CD4-positive, alpha-beta T cell treated with Interleukin-2 at 100 ng/mL for 4 hours (primary cell): ENCODE results near the gene DYNLT2.

Source experiments
- DNase-seq: peaks from one replicate; pipeline ENCODE4 v3.0.0-alpha.2; 2020; ENCODE audit warnings: low spot score

DYNLT2 gene, protein sequence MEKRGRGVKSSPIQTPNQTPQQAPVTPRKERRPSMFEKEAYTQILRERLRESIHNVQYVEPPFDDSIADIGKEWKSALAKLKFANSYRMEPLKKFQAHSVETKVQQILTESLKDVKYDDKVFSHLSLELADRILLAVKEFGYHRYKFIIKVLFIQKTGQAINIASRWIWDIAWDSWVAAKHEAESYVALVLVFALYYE

DNA sequence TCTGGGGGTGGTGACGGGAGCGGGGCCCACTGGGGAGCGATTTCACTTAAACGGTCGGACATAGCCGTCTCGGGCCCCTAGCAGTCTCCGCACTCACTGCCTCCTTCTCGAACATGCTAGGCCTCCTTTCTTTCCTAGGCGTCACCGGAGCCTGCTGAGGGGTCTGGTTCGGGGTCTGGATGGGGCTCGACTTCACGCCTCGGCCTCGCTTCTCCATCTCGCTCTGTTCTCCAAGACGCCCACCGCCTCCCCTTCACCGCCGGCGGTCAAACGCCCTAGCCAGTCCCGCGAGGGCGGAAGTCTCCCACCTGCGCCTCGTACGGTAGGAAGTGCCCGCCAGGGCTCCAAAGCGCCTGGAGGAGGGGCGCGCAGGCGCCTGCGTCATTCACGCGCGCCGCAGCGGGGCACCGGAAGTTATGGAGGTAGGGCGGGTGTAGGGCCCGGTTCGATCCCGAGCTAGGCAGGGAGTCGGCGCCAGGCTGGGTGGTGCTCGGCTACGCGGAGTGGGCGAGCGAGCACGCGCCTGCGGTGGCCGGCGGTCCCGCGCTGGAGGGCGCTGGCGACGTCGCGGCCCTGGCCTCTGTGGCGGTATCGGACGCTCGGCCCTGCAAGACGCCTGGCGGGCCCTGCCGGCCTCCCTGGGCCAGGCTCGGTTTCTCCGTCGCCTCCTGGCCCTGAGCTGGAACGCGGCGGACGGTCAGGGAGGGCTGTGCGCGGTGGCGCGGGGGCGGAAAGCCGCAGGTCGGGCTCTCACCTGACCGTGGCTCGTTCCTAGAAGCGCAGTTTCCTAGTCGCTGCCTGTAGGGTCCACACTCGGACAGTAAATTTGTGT, at the start of gene DYNLT2, which contains the start of gene ERMARD:
DYNLT2 (minus strand) TSS at position 331 of the 832 bp plus-strand sequence; CDS start at position 217, 114 bp downstream.
ERMARD (plus strand) TSS at position 381 of the 832 bp plus-strand sequence; CDS start at position 417, 36 bp downstream.
- DNase-seq: peak; percentile 92

DNA sequence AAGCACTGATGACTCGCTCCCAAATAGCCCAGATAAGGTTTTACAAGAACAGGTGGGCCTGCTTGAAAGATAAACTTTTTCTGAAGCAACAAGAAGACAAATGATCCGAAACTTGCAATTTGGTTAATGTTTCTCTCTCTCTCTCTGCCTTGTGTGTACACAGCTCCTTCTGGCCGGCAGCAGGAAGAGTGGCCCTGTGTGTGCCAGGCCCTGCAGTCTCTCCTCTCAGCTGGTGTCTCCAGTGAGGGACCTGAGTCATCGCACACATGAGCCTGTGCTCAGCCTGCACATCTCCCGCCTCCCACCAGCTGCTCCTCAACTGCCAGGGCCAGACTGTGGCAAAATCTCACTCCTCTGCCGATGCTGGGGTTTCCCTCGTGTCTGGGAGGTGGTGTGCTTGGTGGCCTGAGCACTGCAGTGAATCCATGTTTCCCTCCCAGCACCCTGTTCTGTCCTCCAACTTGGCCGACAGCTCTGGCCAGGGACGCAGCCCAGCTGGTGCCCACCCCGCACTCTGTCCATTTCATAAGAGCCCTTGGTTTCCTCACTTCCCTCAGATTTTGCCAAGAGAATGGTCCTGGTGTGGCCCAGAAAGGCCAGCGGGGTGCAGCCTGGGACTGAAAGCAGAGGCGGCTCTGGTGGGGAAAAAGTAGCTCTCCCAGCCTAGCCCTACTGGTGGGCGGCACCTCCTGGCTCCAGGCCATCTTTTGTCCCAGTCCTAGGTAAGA, 49.5 kb upstream of the DYNLT2 start:
- no peak for DNase-seq

DNA sequence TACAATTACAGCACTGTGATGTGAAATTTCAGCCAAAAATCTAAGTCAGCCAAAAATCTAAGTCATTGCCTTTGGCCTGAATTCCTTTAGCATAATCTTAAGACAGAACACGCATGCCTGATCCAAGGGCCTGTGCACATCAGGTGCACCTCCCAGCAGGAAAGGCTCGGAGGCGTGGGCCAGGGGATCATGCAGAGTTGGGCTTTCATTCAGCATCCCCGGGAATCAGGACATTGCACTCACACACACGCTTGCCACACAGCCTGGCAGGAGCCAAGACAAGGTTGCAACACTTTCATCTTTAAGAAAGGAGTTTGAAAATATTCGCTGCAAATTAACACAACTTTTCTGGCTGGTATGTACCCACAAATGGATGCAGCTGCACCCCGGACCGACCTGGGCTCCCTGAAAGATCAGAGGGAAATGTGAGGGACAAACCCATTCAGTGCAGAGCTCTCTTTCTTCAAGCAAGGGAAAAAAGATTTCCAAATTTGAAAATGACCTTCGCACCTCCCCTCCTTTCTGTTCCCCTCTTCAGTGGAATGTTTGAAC, 48.8 kb upstream of the DYNLT2 start:
- no peak for DNase-seq

DNA sequence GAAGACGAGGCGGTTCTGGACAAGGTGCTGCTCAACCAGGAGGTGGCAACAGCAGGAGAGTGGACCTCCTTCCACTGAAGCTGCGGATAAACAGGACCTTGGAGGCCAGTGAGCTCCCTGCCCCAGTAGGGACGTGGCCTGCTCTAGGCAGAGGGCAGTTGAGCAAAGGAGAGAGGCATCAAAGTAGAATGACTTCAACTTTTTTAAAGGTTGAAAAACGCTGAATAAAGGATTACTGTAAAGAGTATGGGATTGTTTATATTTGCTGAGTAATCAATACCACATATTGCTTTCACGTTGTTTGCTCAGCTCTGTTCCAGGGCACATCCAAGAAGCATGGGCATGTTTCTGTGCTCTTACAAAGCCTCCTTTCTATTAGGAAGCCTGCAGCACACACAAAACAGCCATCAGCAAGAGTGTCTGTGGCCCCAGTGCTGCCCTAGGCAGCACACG, 48.1 kb upstream of the DYNLT2 start:
- no peak for DNase-seq

DNA sequence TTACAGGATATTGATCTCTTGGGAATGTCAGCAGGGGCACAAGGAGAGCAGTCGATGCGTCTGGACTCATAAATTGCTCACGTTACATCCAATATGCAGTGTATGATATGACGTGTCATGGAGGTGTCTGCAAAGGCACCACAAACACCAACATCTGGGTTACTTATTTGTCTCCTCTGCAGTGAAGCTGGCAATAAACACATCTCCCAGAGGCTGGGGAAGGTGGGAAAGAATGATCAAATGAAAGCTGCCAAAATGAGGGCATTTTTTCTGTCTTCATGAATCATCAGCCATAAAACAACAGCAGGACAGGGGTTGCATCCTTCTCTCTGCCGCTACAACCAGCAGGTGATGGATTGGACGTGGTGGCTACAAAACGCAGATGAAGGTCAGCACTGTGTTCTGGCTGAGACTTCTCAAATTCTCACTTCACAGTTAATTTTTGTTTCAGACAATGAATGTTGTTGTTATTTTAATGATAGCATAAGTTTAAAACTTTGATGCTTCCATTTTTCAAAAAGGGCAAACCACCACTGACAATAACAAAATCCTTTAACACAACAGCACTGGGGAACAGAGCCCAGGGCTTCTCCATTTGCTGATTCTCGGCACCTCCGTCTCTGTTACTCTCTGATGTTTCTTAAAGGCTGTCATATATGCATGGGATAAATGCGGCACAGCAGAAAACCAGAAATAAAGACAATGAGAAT, 47.5 kb upstream of the DYNLT2 start:
- DNase-seq: no peak

DNA sequence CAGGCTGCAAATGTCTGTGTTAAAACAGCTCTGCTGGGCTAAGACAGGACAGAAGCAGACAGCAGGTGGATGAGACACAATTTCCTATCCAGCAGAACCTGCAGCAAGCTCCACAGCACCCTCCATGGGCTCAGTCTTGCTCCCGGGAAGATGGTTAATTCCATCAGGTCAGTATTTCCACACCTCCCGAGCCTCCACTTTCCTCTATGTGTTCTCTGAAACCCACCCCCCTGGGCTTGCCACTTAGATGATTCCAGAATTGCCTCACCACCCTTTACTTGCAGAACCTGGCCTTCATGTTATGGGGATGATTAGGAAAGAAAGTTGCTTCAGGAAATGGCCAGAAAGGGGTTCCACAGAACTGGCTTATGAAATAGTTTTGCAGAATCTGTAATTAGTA, 43.8 kb upstream of the DYNLT2 start:
- no peak for DNase-seq

DNA sequence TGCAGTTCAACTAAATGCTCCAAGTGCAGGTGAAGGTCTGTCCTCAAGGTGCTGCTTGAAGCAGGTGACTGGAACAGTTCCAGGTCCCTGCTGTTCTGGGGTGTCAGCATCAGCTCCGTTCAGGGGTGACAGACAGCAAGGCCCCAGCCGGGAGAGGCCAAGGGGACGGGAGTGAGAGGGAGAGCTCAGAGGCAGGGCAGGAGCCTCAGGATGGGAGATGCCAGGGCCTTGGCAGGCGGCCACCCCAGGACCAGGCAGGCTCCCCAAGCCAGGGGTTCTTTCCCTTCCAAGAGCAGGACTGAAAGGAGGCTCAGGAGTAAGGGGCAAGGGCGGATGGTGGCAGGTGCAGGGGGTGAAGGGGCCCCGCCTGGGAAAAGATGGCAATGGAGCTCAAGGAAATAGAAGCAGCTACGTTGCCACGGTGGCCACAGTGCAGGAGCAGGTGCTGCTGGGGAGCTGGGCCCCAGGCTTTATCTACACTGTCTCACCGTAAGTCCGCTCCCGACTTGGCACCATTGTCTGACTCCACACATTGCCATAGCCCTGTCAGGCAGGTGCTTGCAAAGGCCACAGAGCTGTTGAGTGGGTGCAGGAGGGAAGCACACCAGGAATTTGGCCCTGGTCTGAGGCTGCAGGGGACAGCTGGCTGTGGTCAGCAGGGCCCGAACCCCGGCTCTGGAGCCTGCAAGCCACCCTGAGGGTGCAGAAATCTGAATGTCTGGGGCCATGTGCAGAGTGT, 43.1 kb upstream of the DYNLT2 start:
- no peak for DNase-seq

DNA sequence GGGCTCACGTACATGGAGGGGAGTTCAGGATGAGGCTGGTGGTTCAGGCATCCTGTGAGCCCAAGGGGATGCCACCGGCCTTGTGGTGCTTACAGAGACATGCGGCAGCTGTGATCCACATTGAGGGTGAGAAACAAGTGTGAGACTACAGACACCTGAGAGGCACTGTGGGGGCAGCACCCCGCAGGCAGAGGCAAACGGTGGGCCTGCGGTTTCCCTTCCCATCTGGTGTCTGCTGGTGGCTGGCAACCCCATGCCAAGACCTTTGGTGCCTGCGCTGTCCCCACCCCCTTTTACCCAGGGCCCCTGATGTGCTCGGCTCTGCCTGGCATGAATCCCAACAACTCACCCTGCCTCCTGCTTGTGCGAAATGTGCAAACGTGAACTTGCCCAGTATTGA, 42.0 kb upstream of the DYNLT2 start:
- no peak for DNase-seq

DNA sequence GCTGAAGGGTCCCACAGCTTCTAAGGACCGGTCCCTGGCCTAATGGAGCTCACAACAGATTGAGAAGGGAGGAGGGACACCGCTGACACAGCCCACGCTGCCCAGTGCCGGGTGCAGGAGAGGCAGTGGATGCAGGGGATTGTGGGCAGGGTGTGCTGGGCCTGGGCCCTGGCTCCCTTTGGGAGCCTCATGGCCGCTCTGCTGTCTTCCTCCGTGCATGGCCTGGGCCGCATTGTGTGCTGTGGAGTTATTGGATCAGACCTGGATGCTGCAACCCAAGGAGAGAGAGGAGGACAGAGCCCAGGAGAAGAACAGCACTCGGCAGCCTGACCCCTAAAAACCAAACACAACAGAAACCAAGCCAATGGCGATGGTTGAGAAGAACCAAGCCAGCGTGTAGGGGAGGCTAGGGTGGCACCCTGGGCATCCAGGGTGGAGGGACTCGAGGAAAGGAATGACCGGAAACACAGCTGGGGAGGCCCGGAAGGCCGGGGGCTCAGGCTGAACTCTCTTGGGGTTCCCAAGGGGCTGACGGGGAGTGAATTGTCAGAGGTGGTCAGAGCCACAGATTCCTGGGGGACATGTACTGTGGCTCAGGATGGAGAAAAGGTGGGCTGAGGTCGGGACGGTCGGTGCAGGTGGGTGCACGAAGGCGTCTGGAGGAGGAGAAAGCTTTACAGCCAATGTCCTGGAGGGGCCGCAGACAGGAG, 41.1 kb upstream of the DYNLT2 start:
- DNase-seq: no peak

DNA sequence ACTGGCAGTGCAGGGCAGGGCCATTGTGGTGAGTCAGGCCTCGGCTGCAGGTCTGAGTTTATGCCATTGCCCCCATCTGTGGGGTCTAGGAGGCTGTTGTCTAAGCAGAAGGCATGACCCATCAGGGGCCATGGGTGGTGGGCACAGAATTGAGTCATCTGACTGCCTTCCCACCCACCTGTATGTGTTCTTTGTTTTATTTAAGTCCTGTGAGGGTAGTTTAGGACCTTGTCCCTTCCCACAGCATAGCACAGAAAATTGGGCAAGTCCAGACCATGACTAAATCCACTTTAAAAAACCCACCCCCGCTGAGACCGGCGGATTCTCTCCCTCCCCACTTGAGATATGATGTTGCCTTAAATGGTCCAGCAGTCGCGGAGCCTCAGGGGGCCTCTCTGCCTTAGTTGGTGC, 40.4 kb upstream of the DYNLT2 start:
- no peak for DNase-seq

DNA sequence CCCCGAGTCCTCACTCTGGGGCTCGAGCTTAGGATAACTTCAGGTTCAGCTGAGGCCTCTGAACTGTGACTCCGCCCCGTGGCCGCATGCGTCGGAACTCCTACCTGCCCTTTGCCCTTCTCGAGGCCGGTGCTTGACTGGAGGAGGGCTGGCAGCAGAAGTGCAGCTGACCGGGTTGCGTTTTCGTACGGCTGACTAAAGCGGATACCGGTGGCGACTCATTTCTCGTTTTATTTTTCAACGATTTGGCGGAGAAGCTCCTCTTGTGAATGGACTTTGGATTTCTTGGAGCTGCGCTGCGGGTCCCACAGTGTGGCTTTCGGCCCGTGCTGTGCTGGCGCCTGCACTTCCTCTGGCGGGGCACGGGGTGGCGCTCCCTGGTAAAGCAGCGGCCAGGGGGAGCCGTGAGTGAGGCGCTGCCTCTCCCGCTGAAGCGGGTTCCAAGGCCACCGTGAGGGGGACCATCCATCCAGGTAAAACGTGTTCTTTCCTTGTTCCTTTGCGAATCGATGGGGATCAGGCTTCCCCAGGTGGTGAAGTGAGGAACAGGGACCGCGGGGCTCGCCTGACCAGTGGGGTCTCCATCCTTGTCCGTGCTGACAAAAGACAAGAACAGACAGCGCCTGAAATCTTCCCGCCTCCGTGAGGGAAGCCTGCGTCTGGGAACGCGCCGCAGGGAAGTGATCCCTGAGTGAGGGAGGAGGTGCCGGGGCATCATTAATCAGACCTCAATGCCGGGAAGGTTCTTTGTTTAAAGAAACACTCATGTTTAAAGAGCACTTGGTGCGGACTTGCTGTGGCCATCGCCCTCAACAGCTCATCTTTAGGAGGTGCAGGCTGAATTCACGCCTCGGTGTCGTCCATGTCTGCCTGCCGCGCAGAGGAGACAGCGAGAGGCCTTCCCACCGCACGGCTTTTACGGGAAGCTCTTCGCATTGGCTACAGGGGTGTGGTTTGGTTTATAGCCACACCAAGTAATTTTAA, 38.9 kb upstream of the DYNLT2 start:
- DNase-seq: peak; percentile 73

DNA sequence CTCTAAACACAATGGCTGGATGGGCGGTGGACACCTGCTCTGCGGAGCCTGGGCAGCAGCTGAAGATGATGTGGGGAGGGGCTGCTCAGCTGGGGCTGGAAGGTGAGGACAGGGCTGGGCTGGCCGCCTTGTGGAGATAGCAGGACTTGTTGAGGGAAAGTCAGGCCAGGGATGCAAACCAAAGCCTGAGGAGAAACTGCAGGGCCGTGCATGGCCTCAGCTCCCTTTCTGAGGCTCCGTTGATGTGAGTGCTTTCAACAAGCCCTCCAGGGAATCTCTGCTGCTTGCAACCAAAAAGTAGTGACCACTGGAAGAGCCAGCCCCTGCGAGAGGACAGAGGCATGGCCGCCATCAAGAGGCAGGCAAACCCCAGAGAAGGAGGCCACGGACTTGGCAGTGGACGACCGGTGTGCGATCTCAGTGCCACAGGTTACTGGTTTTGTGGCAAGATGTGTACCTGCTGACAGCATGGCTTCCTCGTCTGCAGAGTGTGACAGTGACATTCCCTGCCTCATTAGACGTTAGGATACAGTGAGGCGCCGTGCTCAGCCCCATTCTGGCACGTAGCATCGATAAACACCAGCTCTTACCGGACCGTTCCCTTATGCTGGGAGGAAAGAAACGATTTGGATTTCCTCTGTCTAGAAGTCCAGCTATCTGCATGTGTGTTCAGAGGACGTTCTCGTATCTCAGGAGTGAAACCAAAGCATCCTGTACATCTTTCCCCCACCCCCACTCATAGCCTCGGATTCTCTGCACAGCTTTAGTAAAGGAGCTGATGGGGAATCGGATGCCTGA, 38.0 kb upstream of the DYNLT2 start:
- no peak for DNase-seq

DNA sequence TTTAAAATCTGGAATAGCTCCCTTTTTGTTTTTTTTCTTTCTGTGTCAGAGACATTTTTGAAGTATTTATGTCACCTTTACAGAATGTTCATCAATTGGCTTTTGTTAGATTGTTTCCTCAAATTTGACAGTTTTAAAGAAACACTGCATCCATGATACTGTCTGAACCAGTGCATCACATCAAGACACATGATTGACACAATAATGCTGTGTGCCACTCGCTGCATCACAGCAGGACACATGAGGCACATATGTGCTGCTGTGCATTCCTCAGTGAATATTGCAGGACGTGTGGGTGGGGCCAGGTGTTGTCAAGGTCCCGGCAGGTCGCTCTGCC, 37.4 kb upstream of the DYNLT2 start:
- DNase-seq: no peak

DNA sequence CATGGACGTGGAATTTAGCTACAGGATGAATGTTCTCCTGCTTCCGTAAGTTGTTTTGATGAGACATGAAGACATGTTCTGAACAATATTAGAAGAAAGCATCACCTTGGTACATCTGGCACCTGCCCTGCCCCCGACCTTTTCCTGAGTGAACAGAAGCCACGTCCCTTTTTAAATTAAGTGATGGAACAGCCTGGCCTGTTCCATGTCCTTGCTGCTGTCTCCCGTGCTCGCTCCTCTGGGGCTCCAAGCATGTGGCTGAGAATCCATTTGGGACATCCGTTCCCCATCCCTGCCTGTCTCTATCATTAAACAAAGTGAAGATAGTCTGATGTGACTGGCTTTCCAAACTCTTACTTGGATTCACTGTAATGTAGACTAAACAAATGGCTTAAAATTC, 36.4 kb upstream of the DYNLT2 start:
- no peak for DNase-seq

DNA sequence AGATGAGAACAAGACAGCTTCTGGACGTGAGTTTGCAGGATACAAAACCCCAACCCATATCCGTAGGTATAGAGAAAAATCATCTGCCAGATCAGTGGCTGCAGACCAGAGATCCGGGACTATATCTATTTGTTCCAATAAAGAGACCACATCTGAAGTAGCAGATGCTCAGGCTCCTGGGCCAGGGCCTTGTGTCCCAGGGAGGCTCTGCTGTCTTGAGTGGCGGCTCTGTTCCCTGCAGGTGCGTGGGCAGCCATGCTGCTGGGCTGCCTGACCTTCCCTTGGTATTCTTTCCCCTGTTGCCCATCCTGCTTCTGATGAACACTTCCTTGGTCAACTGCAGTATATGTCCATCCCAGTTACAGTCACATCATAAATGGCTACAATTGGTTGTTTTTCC, 35.0 kb upstream of the DYNLT2 start:
- DNase-seq: no peak

DNA sequence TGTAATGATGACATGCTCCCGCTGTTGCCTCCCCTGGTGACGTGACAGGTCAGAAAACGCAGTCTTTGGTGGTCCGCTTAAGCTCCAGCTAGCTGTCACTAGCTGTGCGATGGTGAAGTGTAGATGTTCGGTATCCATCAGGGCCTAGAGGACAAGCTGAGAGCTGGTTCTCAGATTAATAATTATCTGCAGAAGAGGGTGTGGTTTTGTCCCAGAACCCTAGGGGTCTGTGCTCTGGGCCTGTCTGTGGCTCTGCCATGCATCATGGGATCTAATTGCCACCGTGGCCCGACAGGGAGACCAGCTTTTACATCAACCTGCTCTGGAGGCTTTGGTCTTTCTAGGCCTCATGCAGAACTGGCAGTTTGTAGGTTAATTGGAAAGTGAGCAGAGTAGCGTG, 34.2 kb upstream of the DYNLT2 start:
- DNase-seq: no peak

DNA sequence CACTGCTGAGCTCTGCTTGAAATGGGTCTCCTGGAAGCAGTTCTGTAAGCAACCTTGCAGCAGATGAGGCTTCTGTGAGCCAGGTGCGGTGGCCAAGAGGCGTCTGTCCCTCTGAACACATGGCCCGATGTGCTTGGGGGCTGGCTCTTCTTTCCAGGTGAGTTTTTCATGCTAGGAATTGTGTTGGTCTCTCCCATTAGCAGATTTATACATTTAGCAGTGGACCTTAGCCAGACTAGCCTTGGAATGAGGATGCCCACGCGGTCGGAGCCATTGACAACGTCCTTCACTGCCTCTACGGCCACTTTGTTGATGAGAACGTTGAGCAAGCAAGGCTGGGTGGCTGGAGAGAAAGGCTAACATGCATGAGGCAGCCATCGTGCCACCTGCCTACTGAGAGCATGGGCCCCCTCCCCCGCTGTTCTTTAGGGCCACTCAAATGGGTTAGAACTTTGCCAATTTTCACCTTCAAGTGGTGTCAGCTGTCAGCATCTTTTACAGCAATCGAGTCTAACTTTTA, 33.5 kb upstream of the DYNLT2 start:
- no peak for DNase-seq
